PFSK-1 (cell line): Measurements from ENCODE around the gene VWA3B.

Experiments
- FOXP2 ChIP-seq: optimal IDR thresholded peaks from 2 replicates; pipeline ENCODE3; 2011; ENCODE audit warnings: borderline replicate concordance, control low read depth, inconsistent platforms; ENCODE audit not compliant: insufficient read depth; ENCODE audit errors: extremely low read length, extremely low read depth
- POLR2AphosphoS5 ChIP-seq: IDR thresholded peaks from 2 replicates; pipeline ENCODE4 v1.6.1; 2012; ENCODE audit warnings: low read depth, mild to moderate bottlenecking, control low read depth, low read length, moderate library complexity
- SIN3A ChIP-seq: IDR thresholded peaks from 2 replicates; pipeline ENCODE4 v1.6.1; 2012; ENCODE audit warnings: mild to moderate bottlenecking, low read length, moderate library complexity, borderline replicate concordance; ENCODE audit not compliant: insufficient read depth
- TAF1 ChIP-seq: IDR thresholded peaks from 2 replicates; pipeline ENCODE4 v1.6.1; 2012; ENCODE audit warnings: low read length, control low read depth, borderline replicate concordance; ENCODE audit not compliant: insufficient read depth
- TF ChIP-seq, protein P1 (sequence below), 2 experiments: IDR thresholded peaks; 2 replicates each; pipeline versions ENCODE4 v1.6.1 to v1.8.0; 2011 to 2012; ENCODE audit warnings: low read depth in 2 of 2, low read length in 2 of 2, control low read depth in 1 of 2, inconsistent platforms in 1 of 2, mild to moderate bottlenecking in 1 of 2, moderate library complexity in 1 of 2; ENCODE audit not compliant: insufficient read depth in 1 of 2

The VWA3B gene

DNA sequence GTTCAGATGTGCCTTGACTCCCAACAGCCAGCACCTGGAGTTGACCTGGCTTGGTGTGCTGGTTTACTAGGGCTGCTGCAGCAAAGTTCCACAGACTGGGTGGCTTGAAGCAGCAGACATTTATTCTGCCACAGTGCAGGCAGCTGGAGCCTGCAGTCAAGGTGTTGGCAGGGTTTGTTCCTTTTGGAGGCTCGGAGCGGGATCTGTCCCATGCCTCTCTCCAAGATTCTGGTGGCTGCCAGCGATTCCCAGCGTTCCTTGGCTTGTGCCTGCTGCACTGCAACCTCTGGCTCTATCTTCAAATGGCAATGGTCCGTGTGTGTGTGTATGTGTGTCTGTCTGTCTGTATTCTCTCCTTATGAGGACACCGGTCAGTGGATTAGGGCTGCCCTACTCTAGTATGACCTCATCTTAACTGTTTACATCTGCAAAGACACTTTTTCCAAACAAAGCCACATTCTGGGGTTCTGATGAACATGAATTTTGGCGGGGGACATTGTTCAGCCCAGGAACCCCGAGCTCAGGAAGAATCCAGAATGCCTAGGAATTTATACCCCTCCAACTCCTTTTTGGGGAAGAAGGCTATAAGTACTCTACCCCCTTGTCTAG, 46.5 kb upstream of the VWA3B start:
- no peak for TF ChIP-seq POLR2AphosphoS5
- TF ChIP-seq FOXP2, result no peak
- no peak for TF ChIP-seq TAF1
- TF ChIP-seq SIN3A, result no peak
- TF ChIP-seq, protein P1, sequence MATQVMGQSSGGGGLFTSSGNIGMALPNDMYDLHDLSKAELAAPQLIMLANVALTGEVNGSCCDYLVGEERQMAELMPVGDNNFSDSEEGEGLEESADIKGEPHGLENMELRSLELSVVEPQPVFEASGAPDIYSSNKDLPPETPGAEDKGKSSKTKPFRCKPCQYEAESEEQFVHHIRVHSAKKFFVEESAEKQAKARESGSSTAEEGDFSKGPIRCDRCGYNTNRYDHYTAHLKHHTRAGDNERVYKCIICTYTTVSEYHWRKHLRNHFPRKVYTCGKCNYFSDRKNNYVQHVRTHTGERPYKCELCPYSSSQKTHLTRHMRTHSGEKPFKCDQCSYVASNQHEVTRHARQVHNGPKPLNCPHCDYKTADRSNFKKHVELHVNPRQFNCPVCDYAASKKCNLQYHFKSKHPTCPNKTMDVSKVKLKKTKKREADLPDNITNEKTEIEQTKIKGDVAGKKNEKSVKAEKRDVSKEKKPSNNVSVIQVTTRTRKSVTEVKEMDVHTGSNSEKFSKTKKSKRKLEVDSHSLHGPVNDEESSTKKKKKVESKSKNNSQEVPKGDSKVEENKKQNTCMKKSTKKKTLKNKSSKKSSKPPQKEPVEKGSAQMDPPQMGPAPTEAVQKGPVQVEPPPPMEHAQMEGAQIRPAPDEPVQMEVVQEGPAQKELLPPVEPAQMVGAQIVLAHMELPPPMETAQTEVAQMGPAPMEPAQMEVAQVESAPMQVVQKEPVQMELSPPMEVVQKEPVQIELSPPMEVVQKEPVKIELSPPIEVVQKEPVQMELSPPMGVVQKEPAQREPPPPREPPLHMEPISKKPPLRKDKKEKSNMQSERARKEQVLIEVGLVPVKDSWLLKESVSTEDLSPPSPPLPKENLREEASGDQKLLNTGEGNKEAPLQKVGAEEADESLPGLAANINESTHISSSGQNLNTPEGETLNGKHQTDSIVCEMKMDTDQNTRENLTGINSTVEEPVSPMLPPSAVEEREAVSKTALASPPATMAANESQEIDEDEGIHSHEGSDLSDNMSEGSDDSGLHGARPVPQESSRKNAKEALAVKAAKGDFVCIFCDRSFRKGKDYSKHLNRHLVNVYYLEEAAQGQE (IDR thresholded peaks at IDR 0.05; ENCODE audit: insufficient read depth in 1 of 2, low read depth in 2 of 2, low read length in 2 of 2), result no peak

DNA sequence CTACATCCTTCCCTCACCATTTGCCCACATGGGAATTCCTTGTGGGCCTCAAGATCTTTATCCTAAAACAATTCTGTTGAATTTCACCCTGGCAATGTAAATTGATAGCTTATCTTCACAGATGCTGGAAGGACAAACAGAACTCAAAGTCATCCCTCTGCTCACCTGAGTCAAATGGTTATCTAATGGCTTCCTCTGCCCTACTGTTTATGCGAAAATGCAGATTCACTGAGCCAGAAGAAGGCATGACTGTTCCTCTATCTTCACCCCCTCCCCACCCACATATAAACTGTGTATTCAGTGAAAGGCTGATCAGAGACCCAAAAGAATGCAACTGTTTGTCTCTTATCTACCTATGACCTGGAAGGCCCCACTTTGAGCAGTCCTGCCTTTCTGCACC, 43.9 kb upstream of the VWA3B start:
- TF ChIP-seq TAF1 (no peak), FOXP2 (no peak), POLR2AphosphoS5 (no peak), SIN3A (no peak)
- TF ChIP-seq, protein P1 (IDR thresholded peaks at IDR 0.05; ENCODE audit: insufficient read depth in 1 of 2, low read depth in 2 of 2, low read length in 2 of 2), result no peak

DNA sequence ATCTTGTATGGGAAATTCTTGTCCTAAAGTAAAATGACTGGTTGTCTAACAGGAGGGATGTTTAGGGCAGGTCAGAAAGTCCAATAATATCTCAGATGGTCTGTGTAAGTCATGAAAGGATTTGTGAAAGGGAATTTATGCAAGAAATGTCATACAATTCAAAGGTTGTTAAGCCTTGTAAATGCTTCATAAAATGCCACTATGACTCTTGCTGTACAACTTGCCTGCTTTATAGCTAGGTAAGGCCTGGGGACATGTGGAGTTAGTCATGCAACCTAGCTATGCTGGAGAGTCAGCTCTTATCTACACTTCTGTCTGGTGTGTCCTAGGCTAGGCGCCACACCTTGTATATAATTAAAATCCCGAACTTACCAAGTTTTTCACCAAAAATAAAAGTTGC, 36.9 kb upstream of the VWA3B start:
- TF ChIP-seq FOXP2 (no peak), POLR2AphosphoS5 (no peak)

DNA sequence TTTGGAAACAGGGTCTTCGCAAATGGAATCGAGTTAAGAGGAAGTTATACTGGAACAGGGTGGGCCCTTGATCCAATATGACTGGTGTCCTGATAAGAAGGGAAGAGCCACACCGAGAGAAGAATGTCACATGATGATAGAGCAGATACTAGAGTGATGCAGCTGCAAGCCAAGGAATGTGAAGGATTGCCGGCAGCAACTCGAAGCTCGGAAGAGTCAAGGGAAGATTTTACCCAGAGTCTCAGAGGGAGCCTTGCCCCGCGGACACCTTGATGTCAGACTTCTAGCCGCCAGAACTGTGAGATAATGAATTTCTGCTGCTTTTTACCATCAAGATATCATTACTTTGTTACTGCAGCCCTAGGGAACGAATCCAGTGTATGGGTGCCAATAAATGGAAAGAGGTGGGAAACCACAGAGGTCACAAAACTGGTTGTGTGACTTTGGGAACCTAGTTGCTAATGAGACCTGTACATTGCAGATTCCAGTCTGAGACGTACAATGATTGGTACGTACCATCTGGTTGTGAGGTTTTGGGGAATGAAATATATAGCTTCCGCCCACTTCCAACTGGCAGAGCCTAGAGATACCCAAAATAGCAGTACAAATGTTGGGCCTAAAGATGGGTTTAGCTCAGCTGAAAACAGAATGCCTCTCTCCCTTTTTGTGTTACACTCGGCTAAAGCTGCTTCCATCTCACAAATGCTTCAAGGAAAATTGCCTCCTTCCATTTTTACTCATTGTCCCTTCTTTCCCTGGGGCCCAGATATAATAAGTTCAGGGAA, 28.6 kb upstream of the VWA3B start:
- TF ChIP-seq SIN3A (no peak), POLR2AphosphoS5 (no peak), FOXP2 (no peak), TAF1 (no peak)
- TF ChIP-seq, protein P1 (IDR thresholded peaks at IDR 0.05; ENCODE audit: insufficient read depth in 1 of 2, low read depth in 2 of 2, low read length in 2 of 2), result no peak

DNA sequence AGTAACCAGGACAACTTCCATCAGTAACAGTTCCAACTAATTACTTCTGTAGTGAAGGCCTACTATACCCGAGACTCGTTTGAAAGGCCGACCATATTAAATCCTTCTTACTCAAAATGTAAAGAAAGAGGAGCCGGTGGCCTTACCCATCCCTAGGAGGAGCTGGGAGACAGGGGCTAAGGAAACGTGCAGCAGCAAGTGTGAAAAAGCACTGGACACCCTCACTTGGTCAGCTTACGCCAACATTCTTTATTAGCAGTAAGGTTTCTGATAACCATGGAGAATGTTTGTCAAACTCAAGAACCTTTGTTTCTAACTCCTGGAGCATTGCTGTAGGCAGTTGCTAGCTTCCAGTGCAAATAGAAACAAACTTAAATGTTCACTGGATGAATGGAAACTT, 26.7 kb upstream of the VWA3B start:
- TF ChIP-seq SIN3A (no peak), FOXP2 (no peak), POLR2AphosphoS5 (no peak)

DNA sequence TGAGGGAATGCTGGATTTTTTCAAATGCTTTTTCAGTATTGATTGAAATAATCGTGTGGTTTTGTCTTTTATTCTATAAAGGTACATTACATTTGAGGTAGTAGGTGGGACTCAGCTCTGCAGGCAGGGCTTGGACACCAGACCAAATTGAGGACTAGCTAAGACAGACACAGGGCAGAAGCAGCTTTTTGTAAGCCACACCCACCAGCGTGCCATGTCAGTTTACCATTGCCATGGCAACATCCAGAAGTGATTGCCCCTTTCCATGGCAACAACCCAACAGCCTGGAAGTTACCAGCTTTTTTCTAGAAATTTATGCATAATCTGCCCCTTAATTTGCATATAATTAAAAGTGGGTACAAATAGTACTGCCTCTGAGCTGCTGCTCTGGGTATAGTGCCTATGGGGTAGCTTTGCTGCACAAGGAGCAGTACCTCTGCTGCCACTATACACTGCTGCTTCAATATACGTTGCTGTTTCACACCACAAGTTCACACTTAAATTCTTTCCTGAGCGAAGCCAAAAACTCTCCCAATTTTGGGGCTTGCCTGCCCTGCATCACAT, 23.6 kb upstream of the VWA3B start:
- TF ChIP-seq TAF1 (no peak), SIN3A (no peak)
- TF ChIP-seq, protein P1 (IDR thresholded peaks at IDR 0.05; ENCODE audit: insufficient read depth in 1 of 2, low read depth in 2 of 2, low read length in 2 of 2), result no peak
